Keratinocyte (primary cell): ENCODE results near the gene UBASH3B. TPM values are rescaled to one million over a fixed set of nuclear protein-coding genes. Genes with fewer than 3 reads are reported as not detected.

Source experiments
- DNase-seq: peaks from one replicate; pipeline ENCODE4 v3.0.0-alpha.2; 2011; ENCODE audit warnings: low read depth, missing footprints, low spot score
- FAIRE-seq: peaks from 2 replicates; lab custom pipeline; 2011; peaks lifted over from hg19 to GRCh38; lab: Jason Lieb, UNC
- H2AFZ ChIP-seq: 2 replicates; pipeline ENCODE4 v1.6.0; 2012; ENCODE audit warnings: low read length, control low read depth, inconsistent platforms; ENCODE audit not compliant: control insufficient read depth
- H3K27ac ChIP-seq: 2 replicates; pipeline ENCODE4 v1.5.1; 2011; ENCODE audit warnings: low read length; ENCODE audit not compliant: control insufficient read depth, insufficient read depth
- H3K27me3 ChIP-seq: 3 replicates; pipeline ENCODE4 v1.6.0; 2011; ENCODE audit warnings: low read length; ENCODE audit not compliant: control insufficient read depth, insufficient read depth; ENCODE audit errors: extremely low read depth
- H3K36me3 ChIP-seq, 2 experiments: 2 replicates in 1 of 2; 3 replicates in 1 of 2; pipeline ENCODE4 v1.5.1; 2011; ENCODE audit warnings: low read length in 2 of 2, mild to moderate bottlenecking in 1 of 2; ENCODE audit not compliant: control insufficient read depth in 2 of 2, insufficient read depth in 2 of 2; ENCODE audit errors: extremely low read depth in 1 of 2
- H3K4me1 ChIP-seq: 3 replicates; pipeline ENCODE4 v1.5.1; 2011; ENCODE audit warnings: low read length; ENCODE audit not compliant: control insufficient read depth, insufficient read depth; ENCODE audit errors: extremely low read depth
- H3K4me2 ChIP-seq: 3 replicates; pipeline ENCODE4 v1.6.0; 2011; ENCODE audit warnings: low read depth, low read length; ENCODE audit not compliant: control insufficient read depth, insufficient read depth; ENCODE audit errors: extremely low read depth
- H3K4me3 ChIP-seq, 3 experiments: fragments of 200-600 bp in 1 of 3; sonication (generic) in 1 of 3; 2 replicates in 2 of 3; 3 replicates in 1 of 3; pipeline ENCODE4 v1.5.1; 2011 to 2016; ENCODE audit warnings: low read length in 3 of 3, mild to moderate bottlenecking in 3 of 3, control low read depth in 2 of 3, inconsistent platforms in 1 of 3, low read depth in 1 of 3, mixed read lengths in 1 of 3, mixed run types in 1 of 3, moderate library complexity in 1 of 3; ENCODE audit not compliant: control insufficient read depth in 2 of 3, insufficient read depth in 2 of 3; ENCODE audit errors: extremely low read depth in 1 of 3
- H3K79me2 ChIP-seq: 2 replicates; pipeline ENCODE4 v1.6.0; 2012; ENCODE audit warnings: low read length; ENCODE audit not compliant: control insufficient read depth, insufficient read depth
- H3K9ac ChIP-seq: 3 replicates; pipeline ENCODE4 v1.6.0; 2011; ENCODE audit warnings: low read length; ENCODE audit not compliant: control insufficient read depth, insufficient read depth; ENCODE audit errors: extremely low read depth
- H3K9me1 ChIP-seq: 3 replicates; pipeline ENCODE4 v1.6.0; 2011; ENCODE audit warnings: low read length; ENCODE audit not compliant: control insufficient read depth, insufficient read depth; ENCODE audit errors: extremely low read depth
- H3K9me3 ChIP-seq: 2 replicates; pipeline ENCODE4 v1.5.1; 2012; ENCODE audit warnings: low read depth, low read length; ENCODE audit not compliant: control insufficient read depth
- H4K20me1 ChIP-seq: 3 replicates; pipeline ENCODE4 v1.6.0; 2011; ENCODE audit warnings: low read length; ENCODE audit not compliant: control insufficient read depth, insufficient read depth; ENCODE audit errors: extremely low read depth
- CTCF ChIP-seq, 3 experiments: IDR thresholded peaks in 1 of 3; conservative IDR thresholded peaks in 1 of 3; optimal IDR thresholded peaks in 1 of 3; 2 replicates in 2 of 3; 3 replicates in 1 of 3; pipeline versions ENCODE3 to v1.5.1; 2011; ENCODE audit warnings: low read length in 3 of 3, mild to moderate bottlenecking in 3 of 3, moderate library complexity in 2 of 3, control low read depth in 1 of 3, inconsistent platforms in 1 of 3; ENCODE audit not compliant: insufficient read depth in 2 of 3; ENCODE audit errors: extremely low read depth in 1 of 3
- EZH2 ChIP-seq: IDR thresholded peaks from one replicate; pipeline ENCODE4 v1.6.1; 2012; ENCODE audit warnings: inconsistent platforms, mild to moderate bottlenecking, low read length, moderate library complexity
- dilution Hi-C: fragments of 300-500 bp; cut with MboI; formaldehyde crosslinking; loops from one replicate; pipeline ENCODE4 v1.7.0; 2020; ENCODE audit warnings: low sequenced_read_pairs; ENCODE audit not compliant: extremely low pct_ligation_motif_present
- polyA plus RNA-seq, 5 experiments: library from polyadenylated mRNA; depleted of rRNA in 3 of 5; stranded (reverse) in 3 of 5; stranded (forward) in 1 of 5; unstranded in 1 of 5; fragments of >200 nt; gene quantifications; 1 replicate in 1 of 5; 2 replicates in 3 of 5; 3 replicates in 1 of 5; pipeline versions ENCODE4 v1.2.1 to v1.2.3, GENCODE V29; 2011 to 2012; ENCODE audit warnings: missing spikeins in 2 of 5, low read depth in 1 of 5, low replicate concordance in 1 of 5

UBASH3B gene
- polyA plus RNA-seq, 1 donor (not counting 4 experiments of a cell fraction or from before 2014, with no cell fraction given): 25.0 TPM

GRCh38 chr11:122664188-122664587 is 8.7 kb downstream of the UBASH3B start:
- no peak overlapping the region for H3K4me2 ChIP-seq
- H3K27ac ChIP-seq: no peak overlapping the region
- TF ChIP-seq EZH2 (no peak), CTCF (optimal IDR thresholded peaks at IDR 0.05 in 1 of 3, IDR thresholded peaks at IDR 0.05 in 1 of 3, conservative IDR thresholded peaks at IDR 0.05 in 1 of 3; ENCODE audit: extremely low read depth in 1 of 3, insufficient read depth in 2 of 3, low read length in 3 of 3) (no peak)
- no peak overlapping the region for H3K4me3 ChIP-seq
- H3K9me3 ChIP-seq: no peaks in the 10 kb centered on the region
- peaks cover 5% of the 10 kb centered on the region for H4K20me1 ChIP-seq
- peaks cover 4% of the 10 kb centered on the region for H3K9me1 ChIP-seq
- H3K4me1 ChIP-seq: peaks cover 59% of the 10 kb centered on the region
- H3K27me3 ChIP-seq: no peaks in the 10 kb centered on the region
- H3K79me2 ChIP-seq: peaks cover 60% of the 10 kb centered on the region
- dilution Hi-C loops: no loop called here
- DNase-seq: no peak
- FAIRE-seq: peak; percentile 48
- H3K9ac ChIP-seq: no peak overlapping the region
- H3K36me3 ChIP-seq: peaks cover 6 to 7% of the 10 kb centered on the region in 2 experiments
- H2AFZ ChIP-seq: no peak overlapping the region

- H3K9me1 ChIP-seq: peaks cover 5% of the 10 kb centered on the region
- DNase-seq: no peak
- peaks cover 60% of the 10 kb centered on the region for H3K79me2 ChIP-seq
- dilution Hi-C loops: no loop called here
- peaks cover 9 to 13% of the 10 kb centered on the region in 2 experiments for H3K36me3 ChIP-seq
- H3K4me3 ChIP-seq: no peak overlapping the region
- no peak overlapping the region for H3K9ac ChIP-seq
- H3K9me3 ChIP-seq: no peaks in the 10 kb centered on the region
- TF ChIP-seq CTCF (optimal IDR thresholded peaks at IDR 0.05 in 1 of 3, IDR thresholded peaks at IDR 0.05 in 1 of 3, conservative IDR thresholded peaks at IDR 0.05 in 1 of 3; ENCODE audit: extremely low read depth in 1 of 3, insufficient read depth in 2 of 3, low read length in 3 of 3): no peak
- no peak for TF ChIP-seq EZH2
- H2AFZ ChIP-seq: no peak overlapping the region
- peaks cover 43% of the 10 kb centered on the region for H3K4me1 ChIP-seq
- FAIRE-seq: no peak
- H3K4me2 ChIP-seq: no peak overlapping the region
- no peak overlapping the region for H3K27ac ChIP-seq
- no peaks in the 10 kb centered on the region for H3K27me3 ChIP-seq
- H4K20me1 ChIP-seq: peaks cover 8% of the 10 kb centered on the region
These were observed 10.3 kb downstream of the UBASH3B start for GRCh38 chr11:122665861-122666260.
